Measurements from ENCODE around the gene ENDOV.
"Not testable (repeated sequence)": the region's sequence is repeated elsewhere in the genome, so short reads cannot be mapped to it uniquely, and the experiment has no call there.

Gene ENDOV

DNA sequence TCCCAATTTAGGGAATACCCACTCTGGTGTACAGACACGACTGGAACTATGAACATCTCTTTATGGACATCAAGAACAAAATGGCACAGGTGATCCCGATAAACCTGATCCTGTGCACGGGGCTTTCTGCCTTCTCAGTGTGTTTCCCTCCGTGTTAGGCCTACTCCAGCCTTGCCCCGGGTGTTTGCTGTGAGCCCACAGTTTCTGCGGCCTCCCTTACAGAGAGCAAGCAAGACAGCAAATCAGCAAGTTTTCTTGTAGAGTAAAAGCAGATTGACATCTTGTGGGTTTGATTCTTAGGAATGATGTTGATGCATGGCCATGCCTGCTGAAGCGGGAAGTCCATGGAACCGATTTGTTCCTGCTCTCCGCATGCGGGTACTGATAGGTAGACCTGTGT is 26.4 kb upstream of the ENDOV start:
- DNase-seq (ENCODE audit: low read depth) = no peak

- DNase-seq (ENCODE audit: low read depth) = peak; percentile 25
These were observed 25.7 kb upstream of the ENDOV start for GRCh38 chr17:80389011-80389995.

- DNase-seq (ENCODE audit: low read depth) = no peak
These were observed 21.6 kb upstream of the ENDOV start for GRCh38 chr17:80393241-80393890.

- no peak for DNase-seq (ENCODE audit: low read depth)
These were observed 21.0 kb upstream of the ENDOV start for GRCh38 chr17:80393961-80394360.

GRCh38 chr17:80394629-80395216 is 20.2 kb upstream of the ENDOV start:
- DNase-seq (ENCODE audit: low read depth) = no peak

DNA sequence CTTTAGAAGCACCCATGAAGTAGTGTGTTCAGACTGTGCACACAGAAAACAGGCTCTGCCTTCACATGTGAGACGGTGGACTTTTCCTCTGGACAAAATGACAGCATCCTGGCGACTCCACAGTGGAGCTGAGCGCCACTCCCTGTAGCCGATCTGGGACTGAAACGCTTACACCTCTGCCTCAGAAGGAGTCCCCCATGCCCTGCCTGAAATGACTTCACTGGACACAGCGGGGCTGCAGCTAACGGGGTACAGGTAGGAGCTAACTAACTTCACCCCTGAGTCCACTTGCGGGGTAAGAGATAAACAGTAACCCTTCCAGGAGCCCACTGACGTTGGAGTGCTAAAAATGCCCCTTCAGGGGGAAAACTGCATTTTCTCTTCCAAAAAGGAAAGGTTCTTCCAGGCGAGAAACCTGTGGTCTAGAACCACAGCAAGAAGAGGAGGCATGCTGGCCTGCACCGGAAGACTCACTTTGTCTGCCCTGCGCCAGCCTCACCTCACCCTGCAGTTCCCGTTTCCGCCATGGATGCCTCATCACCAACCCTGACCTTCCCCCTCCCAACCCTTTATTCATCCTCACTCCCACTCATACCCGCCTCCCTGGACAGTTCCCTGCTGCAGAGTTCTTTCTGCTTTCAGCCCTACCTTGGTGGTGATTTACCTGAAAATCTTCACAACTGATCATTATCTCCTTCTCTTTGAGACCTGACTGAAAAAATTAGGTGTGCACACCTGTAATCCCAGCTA is 19.4 kb upstream of the ENDOV start:
- DNase-seq (ENCODE audit: low read depth) = no peak

- DNase-seq (ENCODE audit: low read depth) = no peak
These were observed 18.6 kb upstream of the ENDOV start for GRCh38 chr17:80396157-80397033.

DNA sequence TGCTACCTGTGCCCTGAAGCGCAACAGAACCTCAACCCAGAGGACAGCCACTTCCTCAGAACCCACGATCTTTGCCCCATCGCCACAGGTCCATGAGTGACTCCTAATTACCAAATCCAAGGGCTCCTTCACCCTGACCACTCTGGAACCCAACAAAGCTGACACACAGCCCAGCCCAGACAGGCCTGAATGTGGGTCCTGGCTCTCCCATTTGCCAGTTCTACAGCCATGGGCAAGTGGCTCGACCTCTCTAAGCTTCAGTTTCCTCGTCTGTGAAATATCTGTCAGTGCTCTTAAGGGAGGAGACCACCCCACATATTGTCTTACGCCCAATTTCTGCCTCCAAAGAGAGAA is 18.0 kb upstream of the ENDOV start:
- no peak for DNase-seq (ENCODE audit: low read depth)

GRCh38 chr17:80397686-80398085 is 17.3 kb upstream of the ENDOV start:
- no peak for DNase-seq (ENCODE audit: low read depth)

DNA sequence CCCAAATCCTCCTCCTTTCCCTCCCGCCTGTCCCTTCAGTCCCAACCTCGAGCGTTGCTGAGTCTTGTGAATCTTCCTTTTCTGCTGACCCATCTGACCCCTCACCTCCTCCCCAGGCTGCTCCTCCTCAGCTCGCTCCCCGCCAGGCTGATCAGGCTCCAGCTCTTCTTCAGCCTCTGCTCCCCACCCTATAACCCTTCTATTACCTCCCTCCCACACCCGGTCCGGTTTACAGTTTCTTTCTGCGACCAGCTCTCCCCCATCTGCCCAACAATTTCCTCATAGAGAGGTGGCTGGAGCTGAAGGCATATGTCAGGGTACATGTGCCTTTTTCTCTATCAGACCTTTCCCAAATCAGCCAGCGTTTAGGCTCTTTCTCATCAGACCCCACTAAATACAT is 13.9 kb upstream of the ENDOV start:
- not testable (repeated sequence) for DNase-seq (ENCODE audit: low read depth)

DNA sequence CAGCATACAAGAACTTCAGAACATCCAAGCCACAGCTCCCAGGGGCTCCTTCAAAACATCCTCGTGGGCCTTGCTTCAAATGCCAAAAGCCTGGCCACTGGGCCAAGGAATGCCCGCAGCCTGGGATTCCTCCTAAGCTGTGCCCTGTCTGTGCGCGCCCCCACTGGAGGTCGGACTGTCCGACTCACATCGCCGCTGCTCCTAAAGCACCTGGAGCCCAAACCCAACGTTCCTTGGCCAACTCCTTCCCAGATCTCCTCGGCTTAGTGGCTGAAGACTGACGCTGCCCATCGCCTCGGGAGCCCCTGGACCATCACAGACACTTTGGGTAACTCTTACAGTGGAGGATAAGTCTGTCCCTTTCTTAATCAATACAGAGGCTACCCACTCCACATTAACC is 12.9 kb upstream of the ENDOV start:
- not testable (repeated sequence) for DNase-seq (ENCODE audit: low read depth)

DNA sequence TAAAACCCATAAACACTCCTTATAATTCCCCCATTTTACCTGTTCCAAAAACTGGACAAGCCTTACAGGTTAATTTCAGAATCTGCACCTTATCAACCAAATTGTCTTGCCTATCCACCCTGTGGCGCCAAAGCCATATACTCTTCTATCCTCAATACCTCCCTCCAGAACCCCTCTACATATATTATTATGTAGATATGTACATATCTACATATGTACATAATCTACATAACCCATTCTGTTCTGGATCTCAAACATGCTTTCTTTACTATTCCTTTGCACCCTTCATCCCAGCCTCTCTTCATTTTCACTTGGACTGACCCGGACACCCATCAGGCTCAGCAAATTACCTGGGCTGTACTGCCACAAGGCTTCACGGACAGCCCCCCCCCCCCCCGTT is 12.0 kb upstream of the ENDOV start:
- DNase-seq (ENCODE audit: low read depth) = no peak

DNA sequence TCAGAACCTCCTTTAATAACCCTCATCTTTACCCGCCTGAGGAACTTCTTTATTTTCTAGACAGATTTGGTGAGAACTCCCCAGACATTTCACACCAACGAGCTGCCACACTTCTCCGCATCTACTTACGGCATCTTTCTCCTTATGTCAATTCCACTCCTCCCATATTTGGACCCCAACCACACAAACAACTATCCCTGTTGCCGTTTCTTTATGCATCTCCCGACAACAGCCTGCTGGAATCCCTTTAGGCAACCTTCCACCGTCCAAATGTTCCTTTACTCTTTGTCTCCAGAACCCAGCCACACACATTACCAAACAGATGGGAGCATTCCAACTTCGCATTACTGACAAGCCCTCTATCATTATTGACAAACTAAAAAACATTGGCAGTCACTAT is 8.8 kb upstream of the ENDOV start:
- no peak for DNase-seq (ENCODE audit: low read depth)

DNA sequence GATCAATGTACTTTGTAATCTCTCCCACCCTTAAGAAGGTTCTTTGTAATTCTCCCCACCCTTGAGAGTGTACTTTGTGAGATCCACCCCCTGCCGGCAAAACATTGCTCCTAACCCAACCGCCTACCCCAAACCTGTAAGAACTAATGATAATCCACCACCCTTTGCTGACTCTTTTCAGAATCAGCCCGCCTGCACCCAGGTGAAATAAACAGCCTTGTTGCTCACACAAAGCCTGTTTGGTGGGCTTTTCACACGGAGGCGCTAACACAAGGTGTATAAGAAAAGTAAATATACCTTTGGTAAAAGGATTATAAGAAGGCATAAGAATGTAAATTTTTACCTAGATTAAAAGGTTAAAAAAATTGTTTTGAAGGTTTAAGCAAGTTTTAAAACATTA is 7.0 kb upstream of the ENDOV start:
- DNase-seq (ENCODE audit: low read depth) = not testable (repeated sequence)

DNA sequence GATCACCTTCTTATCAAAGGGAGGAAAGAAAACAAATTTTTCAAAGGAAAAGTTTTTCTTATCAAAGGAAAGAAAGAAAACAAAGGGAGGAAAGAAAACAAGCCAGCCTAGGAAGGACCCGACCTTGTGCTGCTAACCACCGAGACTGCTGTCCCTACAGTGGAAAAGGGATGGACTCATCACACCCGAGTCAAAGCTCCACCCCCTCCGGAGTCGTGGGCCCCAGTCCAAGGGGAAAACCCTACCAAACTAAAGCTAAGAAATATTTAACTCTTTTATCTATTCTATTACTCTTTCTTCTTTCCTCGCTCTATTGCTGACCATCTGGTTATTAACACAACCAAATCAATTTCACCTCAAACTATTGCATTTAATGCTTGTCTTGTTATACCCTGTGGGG is 6.1 kb upstream of the ENDOV start:
- DNase-seq (ENCODE audit: low read depth) = no peak

DNA sequence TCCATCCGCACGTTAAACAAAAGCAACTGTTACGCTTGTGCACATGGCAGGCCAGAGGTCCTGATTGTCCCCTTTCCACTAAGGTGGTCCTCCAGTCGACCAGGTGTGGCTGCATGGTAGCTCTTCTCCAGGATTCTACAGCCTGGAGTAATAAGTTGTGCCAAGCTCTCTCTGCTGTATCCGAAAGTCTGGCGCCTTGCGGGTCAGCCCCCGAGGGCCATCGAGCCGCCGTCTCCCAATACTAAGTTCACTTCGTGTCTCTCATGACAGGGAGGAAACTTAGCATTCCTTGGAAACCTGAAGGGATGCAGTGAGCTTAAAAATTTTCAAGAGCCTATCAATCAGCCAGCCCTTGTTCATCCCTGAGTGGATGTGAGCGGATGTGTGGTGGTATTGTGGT is 5.3 kb upstream of the ENDOV start:
- no peak for DNase-seq (ENCODE audit: low read depth)

DNA sequence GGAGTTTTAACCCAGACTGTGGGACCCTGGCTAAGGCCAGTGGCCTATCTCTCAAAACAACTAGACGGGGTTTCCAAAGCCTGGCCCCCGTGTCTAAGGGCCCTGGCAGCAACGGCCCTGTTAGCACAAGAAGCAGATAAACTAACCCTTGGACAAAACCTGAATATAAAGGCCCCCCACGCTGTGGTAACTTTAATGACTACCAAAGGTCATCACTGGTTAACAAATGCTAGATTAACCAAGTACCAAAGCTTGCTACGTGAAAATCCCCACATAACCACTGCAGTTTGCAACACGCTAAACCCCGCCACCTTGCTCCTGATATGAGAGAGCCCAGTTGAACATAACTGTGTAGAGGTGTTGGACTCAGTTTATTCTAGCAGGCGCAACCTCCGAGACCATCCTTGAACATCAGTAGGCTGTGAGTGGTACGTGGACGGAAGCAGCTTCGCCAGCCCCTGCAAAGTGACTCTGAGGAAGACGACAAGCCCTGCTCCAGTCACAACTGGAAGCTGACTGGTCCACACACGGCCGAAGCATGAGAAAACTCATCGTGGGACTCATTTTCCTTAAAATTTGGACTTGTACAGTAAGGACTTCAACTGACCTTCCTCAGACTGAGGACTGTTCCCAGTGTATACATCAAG is 4.4 kb upstream of the ENDOV start:
- DNase-seq (ENCODE audit: low read depth) = not testable (repeated sequence)

DNA sequence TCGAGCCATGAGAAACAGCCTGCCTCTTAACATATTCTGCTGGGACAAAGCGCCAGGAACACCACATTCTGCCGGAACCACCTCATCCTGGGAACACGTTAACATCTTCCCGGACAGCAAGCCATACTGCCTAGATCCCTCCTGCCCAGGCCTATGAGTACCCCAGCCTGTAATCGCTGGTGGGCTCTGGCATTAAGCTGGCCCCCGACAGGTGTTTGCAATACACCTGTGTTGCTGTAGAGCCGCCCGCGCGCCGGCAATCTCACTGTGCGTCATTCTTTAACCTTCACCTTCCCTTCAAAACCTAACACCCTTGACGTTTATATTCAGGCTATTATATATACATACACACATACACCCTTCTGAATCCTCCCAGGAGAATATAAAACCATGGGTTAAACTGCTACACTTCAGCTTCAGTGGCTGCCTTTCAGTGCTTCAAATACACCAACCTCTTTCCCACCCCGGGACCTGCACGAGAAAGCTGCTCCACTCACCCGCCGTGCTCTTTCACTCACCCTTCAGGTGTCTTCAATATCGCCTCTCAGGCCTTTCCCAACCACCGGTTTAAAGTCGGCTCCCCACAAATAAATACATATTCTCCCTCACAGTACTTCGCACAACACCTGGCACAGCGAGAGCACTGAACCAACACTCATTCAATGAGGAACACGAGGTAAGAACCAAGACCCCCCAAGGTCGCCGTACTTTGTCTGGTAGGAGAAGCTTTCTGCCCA is 1.0 kb upstream of the ENDOV start:
- DNase-seq (ENCODE audit: low read depth) = no peak

DNA sequence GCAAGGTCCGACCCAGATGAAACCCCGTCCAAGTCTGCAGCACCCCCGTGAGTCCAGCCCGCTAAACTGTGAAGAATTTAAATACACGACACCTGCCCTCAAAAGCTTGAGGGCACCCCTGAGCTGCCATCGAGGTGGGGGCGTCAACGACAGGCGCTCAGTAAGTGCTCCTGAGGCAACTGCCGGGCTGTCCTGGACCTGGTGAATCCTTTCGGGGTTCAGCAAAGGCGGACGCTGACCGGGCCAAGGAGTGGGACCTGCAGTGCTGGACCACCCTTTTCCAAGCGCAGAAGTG is 512 bp upstream of the ENDOV start:
- DNase-seq (ENCODE audit: low read depth) = no peak

GRCh38 chr17:80415626-80416137 is 715 bp downstream of the ENDOV start:
- DNase-seq (ENCODE audit: low read depth) = no peak
